AG04450 (cell line): ENCODE data around the gene RBMS2. TPM values are rescaled to one million over a fixed set of nuclear protein-coding genes. Genes with fewer than 3 reads are reported as not detected.
"Not testable (repeated sequence)": the region's sequence is repeated elsewhere in the genome, so short reads cannot be mapped to it uniquely, and the experiment has no call there.

Experiments
- CTCF ChIA-PET: fragments of 300-600, 350-600 bp; formaldehyde crosslinking; extraction: SDS; loops from one replicate; lab custom pipeline; 2022; ENCODE audit warnings: antibody characterized with exemption, inconsistent platforms; lab: Charles Lee
- POLR2A ChIA-PET: fragments of 350-600 bp; formaldehyde crosslinking; extraction: SDS; loops from one replicate; lab custom pipeline; 2021; ENCODE audit warnings: antibody characterized with exemption, inconsistent platforms; lab: Yijun Ruan, JAX
- DNase-seq: peaks from one replicate; pipeline ENCODE4 v3.0.0-alpha.2; 2011; ENCODE audit warnings: low read depth, low spot score
- H3K27ac ChIP-seq: one replicate; pipeline ENCODE4 v1.5.1; 2012; ENCODE audit warnings: low read depth, low read length, control low read depth
- H3K27me3 ChIP-seq: one replicate; pipeline ENCODE4 v1.6.0; 2012; ENCODE audit warnings: low read length; ENCODE audit not compliant: control insufficient read depth, insufficient read depth
- H3K4me3 ChIP-seq: 2 replicates; pipeline ENCODE4 v1.5.1; 2011; ENCODE audit warnings: mild to moderate bottlenecking, low read depth, low read length, control low read depth
- H3K9me3 ChIP-seq: 2 replicates; pipeline ENCODE4 v1.5.1; 2012; ENCODE audit warnings: low read length; ENCODE audit not compliant: control insufficient read depth, insufficient read depth
- CTCF ChIP-seq: IDR thresholded peaks from 2 replicates; pipeline ENCODE4 v1.5.1; 2011; ENCODE audit warnings: low read depth, low read length, control low read depth, inconsistent platforms
- polyA plus RNA-seq: library from polyadenylated mRNA; depleted of rRNA; stranded (reverse); fragments of >200 nt; gene quantifications from 2 replicates; pipeline ENCODE4 v1.2.3, GENCODE V29; 2011

The RBMS2 gene
- polyA plus RNA-seq, 1 experiment: 96.4 TPM

GRCh38 chr12:56572288-56572687 lies 50.7 kb downstream of the RBMS2 start:
- ChIA-PET POLR2A (no interaction called here), CTCF (interaction anchor here (1.1 to 4.0 kb wide), 8 partner anchors 17 to 70 kb away, joined by 3 to 110 read pairs (median 4); partner anchors contain the start of gene RBMS2)
- no peak for DNase-seq
- Histone ChIP-seq H3K27ac (no peak overlapping the region), H3K4me3 (no peak overlapping the region), H3K9me3 (no peaks in the 10 kb centered on the region), H3K27me3 (no peaks in the 10 kb centered on the region)
- TF ChIP-seq CTCF: no peak

DNA sequence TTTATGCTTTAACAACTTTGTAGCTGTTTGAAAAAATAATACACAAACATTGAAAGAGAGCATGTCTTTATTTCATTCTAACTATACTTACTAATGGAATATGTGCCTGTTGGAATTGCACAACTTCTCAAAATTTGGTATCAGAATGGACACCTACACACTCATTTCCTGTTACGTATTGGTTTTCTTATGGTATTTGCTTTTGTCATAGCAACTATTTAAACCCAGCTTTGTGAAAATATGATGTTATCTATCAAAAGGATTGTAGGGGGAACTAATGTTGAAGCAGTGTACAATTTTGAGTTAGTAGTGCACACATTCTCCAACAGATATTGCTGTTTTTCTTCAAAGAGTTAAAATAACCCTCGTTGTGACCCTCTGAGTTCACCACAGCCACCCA lies 52.6 kb downstream of the RBMS2 start:
- Histone ChIP-seq H3K4me3 (no peak overlapping the region), H3K27me3 (no peaks in the 10 kb centered on the region), H3K9me3 (no peaks in the 10 kb centered on the region), H3K27ac (no peak overlapping the region)
- ChIA-PET CTCF (interaction anchor here (0.6 to 4.0 kb wide), 7 partner anchors 12 to 78 kb away, joined by 3 to 110 read pairs (median 4); partner anchors contain the start of gene RBMS2), POLR2A (interaction anchor here (1.5 kb wide), 1 partner anchor 53 kb away, joined by 8 read pairs; the partner anchor contains the start of gene RBMS2)
- no peak for DNase-seq
- no peak for TF ChIP-seq CTCF

DNA sequence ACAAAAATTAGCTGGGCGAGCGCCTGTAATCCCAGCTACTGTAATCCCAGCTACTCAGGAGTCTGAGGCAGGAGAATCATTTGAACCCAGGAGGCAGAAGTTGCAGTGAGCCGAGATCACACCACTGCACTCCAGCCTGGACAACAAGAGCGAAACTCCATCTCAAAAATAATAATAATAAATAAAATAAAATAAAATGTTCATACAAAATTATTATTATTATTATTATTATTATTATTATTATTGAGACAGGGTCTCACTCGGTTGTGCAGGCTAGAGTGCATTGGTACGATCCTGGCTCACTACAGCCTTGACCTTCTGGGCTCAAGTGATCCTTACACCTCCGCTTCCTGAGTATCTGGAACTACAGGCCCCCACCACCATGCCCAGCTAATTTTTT lies 55.6 kb downstream of the RBMS2 start:
- DNase-seq, H3K4me3 ChIP-seq, H3K27ac ChIP-seq, H3K9me3 ChIP-seq, H3K27me3 ChIP-seq: not testable (repeated sequence)
- ChIA-PET CTCF (interaction anchor here (0.6 to 6.0 kb wide), 6 partner anchors 9 to 111 kb away, joined by 3 to 59 read pairs (median 4); partner anchors contain the start of gene PTGES3), POLR2A (interaction anchor here (0.6 kb wide), 2 partner anchors 63 to 217 kb away, joined by 3 read pairs; partner anchors contain the start of gene STAT2)

- Histone ChIP-seq H3K9me3 (no peaks in the 10 kb centered on the region), H3K27ac (no peak overlapping the region), H3K27me3 (no peaks in the 10 kb centered on the region), H3K4me3 (no peak overlapping the region)
- POLR2A ChIA-PET: interaction anchor here (0.6 kb wide), 1 partner anchor 73 kb away, joined by 5 read pairs; no protein-coding TSS in a partner anchor
- DNase-seq: no peak
- CTCF ChIA-PET: interaction anchor here (3.4 to 6.0 kb wide), 2 partner anchors 11 to 65 kb away, joined by 14 to 59 read pairs; no protein-coding TSS in a partner anchor
- no peak for TF ChIP-seq CTCF
Measured at GRCh38 chr12:56578983-56579546, 57.4 kb downstream of the RBMS2 start.

DNA sequence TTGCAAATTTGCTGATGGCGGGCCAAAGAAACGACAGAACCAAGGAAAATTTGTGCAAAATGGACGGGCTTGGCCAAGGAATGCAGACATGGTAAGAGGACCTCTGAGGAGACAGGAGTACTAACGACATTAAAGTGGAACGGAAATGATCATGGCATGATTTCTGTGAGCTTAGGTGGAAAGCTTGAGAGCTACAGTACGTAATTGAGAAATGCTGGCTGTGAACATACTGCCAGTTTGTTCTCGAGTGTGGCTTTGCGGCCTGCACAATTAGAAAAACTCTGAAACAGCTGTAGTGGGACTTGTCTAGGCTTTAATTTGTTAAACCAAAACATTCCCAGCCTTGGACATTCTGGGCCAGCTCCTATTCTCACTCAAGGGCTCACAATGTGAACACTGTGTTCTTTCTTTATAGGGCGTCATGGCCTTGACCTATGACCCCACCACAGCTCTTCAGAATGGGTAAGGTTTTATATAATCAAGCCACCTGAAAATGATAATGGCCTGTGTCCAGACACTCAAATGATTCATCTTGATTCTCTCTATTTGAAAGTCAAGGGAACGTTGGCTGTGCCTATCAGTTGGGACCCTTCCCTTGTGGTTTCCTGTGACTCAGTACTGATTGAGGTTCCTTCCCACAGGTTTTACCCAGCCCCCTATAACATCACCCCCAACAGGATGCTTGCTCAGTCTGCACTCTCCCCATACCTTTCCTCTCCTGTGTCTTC lies 60.0 kb downstream of the RBMS2 start:
- peak overlapping the region; percentile 31 for H3K27ac ChIP-seq
- TF ChIP-seq CTCF: no peak
- no peak for DNase-seq
- H3K27me3 ChIP-seq: no peaks in the 10 kb centered on the region
- CTCF ChIA-PET: interaction anchor here (1.3 to 6.0 kb wide), 4 partner anchors 10 to 68 kb away, joined by 3 to 59 read pairs (median 7); no protein-coding TSS in a partner anchor
- H3K9me3 ChIP-seq: no peaks in the 10 kb centered on the region
- H3K4me3 ChIP-seq: no peak overlapping the region
- POLR2A ChIA-PET: no interaction called here
